Heart right ventricle (tissue), 16 donors: ENCODE data around the gene CDH11. TPM values are rescaled to one million over a fixed set of nuclear protein-coding genes. Genes with fewer than 3 reads are reported as not detected.

ENCODE experiments used
- ATAC-seq, 8 donors: fragments of 200-7000 bp; cut with Tn5 transposase; one replicate each; pipeline ENCODE4 v1.9.1; 2020; ENCODE audit warnings: mild to moderate bottlenecking in 8 of 8, moderate library complexity in 8 of 8, moderate number of reproducible peaks in 1 of 8
- DNase-seq, 2 donors: peaks; one replicate each; pipeline ENCODE4 v3.0.0-alpha.2; 2020
- H3K27ac ChIP-seq, 10 donors: fragments of 200-600 bp; sonication (generic) in 2 of 10; one replicate each; pipeline versions ENCODE4 v1.5.0 to v1.8.0; 2020 to 2022; ENCODE audit warnings: mild to moderate bottlenecking in 3 of 10
- H3K27me3 ChIP-seq, 7 donors: fragments of 200-600 bp; one replicate each; pipeline ENCODE4 v1.8.0; 2021 to 2022; ENCODE audit warnings: mild to moderate bottlenecking in 2 of 7
- H3K36me3 ChIP-seq, 9 donors: fragments of 200-600 bp; sonication (generic) in 1 of 9; one replicate each; pipeline versions ENCODE4 v1.5.0 to v1.8.0; 2020 to 2022; ENCODE audit warnings: mild to moderate bottlenecking in 2 of 9
- H3K4me1 ChIP-seq, 9 donors: fragments of 200-600 bp; sonication (generic) in 1 of 9; one replicate each; pipeline versions ENCODE4 v1.5.0 to v1.8.0; 2020 to 2022; ENCODE audit warnings: mild to moderate bottlenecking in 4 of 9
- H3K4me3 ChIP-seq, 10 donors: fragments of 200-600 bp; sonication (generic) in 2 of 10; one replicate each; pipeline versions ENCODE4 v1.5.0 to v1.8.0; 2020 to 2022; ENCODE audit warnings: mild to moderate bottlenecking in 7 of 10, moderate library complexity in 2 of 10
- H3K9me3 ChIP-seq, 11 donors: fragments of 200-600 bp in 10 of 11; sonication (generic) in 2 of 11; one replicate each; pipeline versions ENCODE4 v1.5.0 to v1.8.0; 2013 to 2022; ENCODE audit warnings: mild to moderate bottlenecking in 2 of 11, control low read depth in 1 of 11, moderate library complexity in 1 of 11
- CTCF ChIP-seq, 9 donors: fragments of 200-600 bp; sonication (generic) in 2 of 9; IDR thresholded peaks; one replicate each; pipeline versions ENCODE4 v1.5.0 to v1.8.0; 2021 to 2022; ENCODE audit warnings: antibody characterized with exemption in 9 of 9, mild to moderate bottlenecking in 5 of 9, moderate library complexity in 1 of 9
- WGBS, 2 donors: extraction: QIAGEN DNeasy Blood & Tissue Kit; methylation state at CpG; one replicate each; pipeline ENCODE4 v1.1.7; 2013; ENCODE audit warnings: inconsistent platforms in 1 of 2; 5-methylcytosine and 5-hydroxymethylcytosine counted together
- intact Hi-C, 10 donors: fragments of 100-400 bp; cut with DNase I; formaldehyde crosslinking; loops; one replicate each; pipeline versions ENCODE4 v1.11.1 to v1.14.2; 2022
- polyA plus RNA-seq, 2 donors: library from polyadenylated mRNA; stranded (reverse); fragments of 200-250 nt; gene quantifications; one replicate each; pipeline ENCODE4 v1.2.3, GENCODE V29; 2013
- total RNA-seq, 10 donors: library from RNA; stranded (reverse); fragmentation: NEBNext Ultra II Directional in 3 of 10; extraction: Animal tissue kit (Norgen Biotek cat#: 25700) in 3 of 10; gene quantifications; one replicate each; pipeline versions ENCODE4 v1.2.1 to v1.2.4, GENCODE V29; 2021 to 2023
- donor health status: Arrhythmogenic right ventricular cardiomyopathy.
- donor health status: ischemic (EF 13 %, LVEDD 7.1; RV severe dilation, severe dysfunction).
- donor health status: healthy with polysubstance abuse.
- donor health status: DM: no; HTN: yes; CAD: no.
- donor health status: DM: no; HTN: no; CAD: no.
- donor health status: ischemic (EF 25% LVEDD 6.9; RV normal size, moderate dysfunction).
- donor health status: ischemic (EF 25% LVEDD 5.7; RV mildly dilated, moderate dysfunction).
- donor health status: healthy.
- donor health status: DM: yes; HTN: yes; CAD: no.
- donor health status: Ischemic cardiomyopathy.
- donor health status: ischemic (EF 35%, LVEDD 5.7; RV mildly dilated, moderate dysfunction).
- donor health status: nonischemic (EF 11% LVEDD 7.7; RV severe dilation, severe dysfunction).
- donor health status: DM: yes; HTN: yes; CAD: no.
- donor health status: PGD.
- donor health status: ischemic (EF 29% LVEDD 5.4; RV normal size, mild dysfunction).
- donor health status: nonischemic (EF 23%, LVEDD 6.1; RV moderate dilation, normal function).

CDH11 gene
- total and polyA plus RNA-seq, 12 donors = 1.7 to 29.6 (median 6.5) TPM

GRCh38 chr16:64975821-64976220 is 146.0 kb downstream of the CDH11 start:
- Histone ChIP-seq H3K36me3 (peaks cover 0 to 23% (median 0%) of the 10 kb centered on the region in 9 donors), H3K4me1 (no peaks in the 10 kb centered on the region), H3K4me3 (no peak overlapping the region), H3K27ac (no peak overlapping the region), H3K9me3 (no peaks in the 10 kb centered on the region), H3K27me3 (no peaks in the 10 kb centered on the region)
- DNase-seq (no peak), ATAC-seq (no peak)
- intact Hi-C loops = no loop called here
- 79 to 90% methylated on average over 1 of the region's 1 CpG for WGBS, 2 donors
- no peak for TF ChIP-seq CTCF (IDR thresholded peaks at IDR 0.05)

- no peak for TF ChIP-seq CTCF (IDR thresholded peaks at IDR 0.05)
- ATAC-seq = no peak
- 91 to 94% methylated on average over 2 of the region's 2 CpGs for WGBS, 2 donors
These were observed 147.5 kb downstream of the CDH11 start for GRCh38 chr16:64974381-64974780.

GRCh38 chr16:64973171-64973570 is 148.7 kb downstream of the CDH11 start:
- H3K9me3 ChIP-seq = no peaks in the 10 kb centered on the region
- no peaks in the 10 kb centered on the region for H3K27me3 ChIP-seq
- 70 to 88% methylated on average over 2 of the region's 2 CpGs for WGBS, 2 donors
- H3K4me3 ChIP-seq = no peak overlapping the region
- ATAC-seq (no peak), DNase-seq (no peak)
- peaks cover 0 to 34% (median 0%) of the 10 kb centered on the region in 9 donors for H3K36me3 ChIP-seq
- H3K27ac ChIP-seq = no peak overlapping the region
- no peak for TF ChIP-seq CTCF (IDR thresholded peaks at IDR 0.05)
- intact Hi-C loops = no loop called here
- H3K4me1 ChIP-seq = peaks cover 0 to 10% (median 0%) of the 10 kb centered on the region in 9 donors

More at GRCh38 chr16:64974381-64974780, 147.5 kb downstream of the CDH11 start:
- peaks cover 0 to 33% (median 0%) of the 10 kb centered on the region in 9 donors for H3K36me3 ChIP-seq
- H3K27ac ChIP-seq = no peak overlapping the region
- no peaks in the 10 kb centered on the region for H3K27me3 ChIP-seq
- no peaks in the 10 kb centered on the region for H3K4me1 ChIP-seq
- intact Hi-C loops = no loop called here
- H3K9me3 ChIP-seq = no peaks in the 10 kb centered on the region
- no peak overlapping the region for H3K4me3 ChIP-seq
- DNase-seq = no peak

GRCh38 chr16:64971171-64971570 is 150.7 kb downstream of the CDH11 start:
- Histone ChIP-seq H3K27me3 (no peaks in the 10 kb centered on the region), H3K9me3 (no peaks in the 10 kb centered on the region), H3K4me1 (peaks cover 0 to 10% (median 0%) of the 10 kb centered on the region in 9 donors), H3K27ac (no peak overlapping the region), H3K36me3 (peaks cover 0 to 34% (median 0%) of the 10 kb centered on the region in 9 donors), H3K4me3 (no peak overlapping the region)
- no peak for ATAC-seq
- DNase-seq = no peak
- no peak for TF ChIP-seq CTCF (IDR thresholded peaks at IDR 0.05)
- intact Hi-C loops = no loop called here
- 82 to 92% methylated on average over 4 of the region's 4 CpGs for WGBS, 2 donors
